Measurements from ENCODE around the gene FAM111A. TPM values are rescaled to one million over a fixed set of nuclear protein-coding genes. Genes with fewer than 3 reads are reported as not detected.
A peak's percentile ranks its signal among the peaks of the same experiment; 100 is the strongest.
"Not testable (repeated sequence)": the region's sequence is repeated elsewhere in the genome, so short reads cannot be mapped to it uniquely, and the experiment has no call there.

FAM111A gene
- total and polyA plus RNA-seq, 4 donors: 14.9 to 73.3 (median 39.4) TPM

GRCh38 chr11:59135648-59136461 lies 6.8 kb upstream of the FAM111A start:
- TF ChIP-seq CTCF (IDR thresholded peaks at IDR 0.05; ENCODE audit: control extremely low read depth, extremely low read depth): peak; percentile 94
- H3K4me1 ChIP-seq (ENCODE audit: control insufficient read depth in 5 of 5, insufficient read depth in 5 of 5, low read length in 5 of 5): no peaks in the 10 kb centered on the region
- H3K27ac ChIP-seq (ENCODE audit: low read depth in 1 of 2, low read length in 1 of 2): no peak overlapping the region
- WGBS, 2 donors: 13 to 14% methylated on average over 20 of the region's 20 CpGs
- ATAC-seq (ENCODE audit: insufficient read depth, low FRiP score): peak; percentile 96
- DNase-seq: peak; percentile 83 to 87 (median 86)
- H3K9me3 ChIP-seq (ENCODE audit: control insufficient read depth in 4 of 4, insufficient read depth in 3 of 4, low read length in 3 of 4): peaks cover 0 to 6% (median 0%) of the 10 kb centered on the region in 4 donors
- no peak overlapping the region for H3K4me3 ChIP-seq
- peaks cover 3 to 18% (median 8%) of the 10 kb centered on the region in 4 donors for H3K36me3 ChIP-seq (ENCODE audit: control insufficient read depth in 4 of 4, insufficient read depth in 4 of 4, low read length in 4 of 4)
- H3K9ac ChIP-seq (ENCODE audit: insufficient read depth in 1 of 2, low read length in 2 of 2): peak overlapping the region in 1 of 2 donors; percentile 34
- H3K27me3 ChIP-seq (ENCODE audit: control insufficient read depth in 3 of 3, insufficient read depth in 3 of 3, low read length in 2 of 3): no peaks in the 10 kb centered on the region

GRCh38 chr11:59136551-59136950 lies 6.1 kb upstream of the FAM111A start:
- DNase-seq; H3K27me3 ChIP-seq (ENCODE audit: control insufficient read depth in 3 of 3, insufficient read depth in 3 of 3, low read length in 2 of 3); H3K9me3 ChIP-seq (ENCODE audit: control insufficient read depth in 4 of 4, insufficient read depth in 3 of 4, low read length in 3 of 4); H3K4me3 ChIP-seq; H3K9ac ChIP-seq (ENCODE audit: insufficient read depth in 1 of 2, low read length in 2 of 2); ATAC-seq (ENCODE audit: insufficient read depth, low FRiP score); H3K27ac ChIP-seq (ENCODE audit: low read depth in 1 of 2, low read length in 1 of 2); H3K4me1 ChIP-seq (ENCODE audit: control insufficient read depth in 5 of 5, insufficient read depth in 5 of 5, low read length in 5 of 5): not testable (repeated sequence)
- peaks cover 3 to 18% (median 7%) of the 10 kb centered on the region in 4 donors for H3K36me3 ChIP-seq (ENCODE audit: control insufficient read depth in 4 of 4, insufficient read depth in 4 of 4, low read length in 4 of 4)
- 82 to 83% methylated on average over 6 of the region's 6 CpGs for WGBS, 2 donors

- Histone ChIP-seq H3K9me3 (ENCODE audit: control insufficient read depth in 4 of 4, insufficient read depth in 3 of 4, low read length in 3 of 4) (no peaks in the 10 kb centered on the region), H3K36me3 (ENCODE audit: control insufficient read depth in 4 of 4, insufficient read depth in 4 of 4, low read length in 4 of 4) (peaks cover 0 to 18% (median 4%) of the 10 kb centered on the region in 4 donors), H3K27me3 (ENCODE audit: control insufficient read depth in 3 of 3, insufficient read depth in 3 of 3, low read length in 2 of 3) (no peaks in the 10 kb centered on the region), H3K9ac (ENCODE audit: insufficient read depth in 1 of 2, low read length in 2 of 2) (no peak overlapping the region), H3K27ac (ENCODE audit: low read depth in 1 of 2, low read length in 1 of 2) (no peak overlapping the region), H3K4me1 (ENCODE audit: control insufficient read depth in 5 of 5, insufficient read depth in 5 of 5, low read length in 5 of 5) (peaks cover 0 to 4% (median 0%) of the 10 kb centered on the region in 5 donors), H3K4me3 (no peak overlapping the region)
- DNase-seq (no peak), ATAC-seq (ENCODE audit: insufficient read depth, low FRiP score) (no peak)
- no peak for TF ChIP-seq CTCF (IDR thresholded peaks at IDR 0.05; ENCODE audit: control extremely low read depth, extremely low read depth)
- 96 to 100% methylated on average over 17 of the region's 17 CpGs for WGBS, 2 donors
These were observed 5.5 kb upstream of the FAM111A start for GRCh38 chr11:59137190-59137589.

GRCh38 chr11:59138643-59139042 lies 4.0 kb upstream of the FAM111A start:
- ATAC-seq (ENCODE audit: insufficient read depth, low FRiP score) (no peak), DNase-seq (no peak)
- WGBS, 2 donors: 71 to 79% methylated on average over 2 of the region's 2 CpGs
- Histone ChIP-seq H3K27ac (ENCODE audit: low read depth in 1 of 2, low read length in 1 of 2) (no peak overlapping the region), H3K9ac (ENCODE audit: insufficient read depth in 1 of 2, low read length in 2 of 2) (no peak overlapping the region), H3K27me3 (ENCODE audit: control insufficient read depth in 3 of 3, insufficient read depth in 3 of 3, low read length in 2 of 3) (no peaks in the 10 kb centered on the region), H3K36me3 (ENCODE audit: control insufficient read depth in 4 of 4, insufficient read depth in 4 of 4, low read length in 4 of 4) (peaks cover 0 to 7% (median 4%) of the 10 kb centered on the region in 4 donors), H3K4me1 (ENCODE audit: control insufficient read depth in 5 of 5, insufficient read depth in 5 of 5, low read length in 5 of 5) (peaks cover 0 to 9% (median 0%) of the 10 kb centered on the region in 5 donors), H3K9me3 (ENCODE audit: control insufficient read depth in 4 of 4, insufficient read depth in 3 of 4, low read length in 3 of 4) (no peaks in the 10 kb centered on the region), H3K4me3 (no peak overlapping the region)
- no peak for TF ChIP-seq CTCF (IDR thresholded peaks at IDR 0.05; ENCODE audit: control extremely low read depth, extremely low read depth)

Data from lung (tissue), 12 donors.